OCI-M2 (cell line): Measurements from ENCODE around the gene NDRG2.
"Not testable (repeated sequence)": the region's sequence is repeated elsewhere in the genome, so short reads cannot be mapped to it uniquely, and the experiment has no call there.

ENCODE experiments used
- DNase-seq: peaks from one replicate; lab custom pipeline; 2025; ENCODE audit not compliant: unreplicated experiment; lab: John Stamatoyannopoulos, UW

NDRG2 gene

DNA sequence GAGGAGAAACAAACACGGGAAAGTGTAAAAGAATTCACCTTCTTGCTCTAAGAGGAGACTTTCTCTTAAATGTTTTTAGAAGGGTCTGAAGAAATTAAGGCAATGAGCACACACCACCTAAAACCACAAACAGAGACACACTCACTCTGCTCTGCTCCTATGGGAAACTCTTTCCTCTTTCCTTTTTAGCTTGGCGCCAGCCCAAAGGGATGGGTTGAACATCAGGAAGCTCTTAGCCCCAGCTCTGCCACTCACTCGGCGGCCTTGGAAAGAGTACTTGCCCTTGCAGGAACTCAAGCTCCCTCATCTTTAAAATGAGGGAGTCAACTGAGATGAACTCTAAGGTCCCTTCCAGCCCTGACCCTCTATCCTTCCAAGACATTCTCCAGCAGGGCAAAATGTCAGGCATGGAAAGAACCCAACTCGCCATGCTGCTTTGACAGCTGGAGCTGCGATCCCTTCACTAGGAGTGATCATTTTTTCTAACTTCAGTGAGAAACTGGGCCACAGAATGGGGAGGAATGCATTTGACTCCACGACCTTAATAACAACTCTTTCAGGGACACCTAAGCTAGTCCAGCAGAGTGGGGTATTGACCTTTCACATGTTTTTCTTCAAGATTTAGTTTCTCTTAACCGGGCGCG is 31.8 kb upstream of the NDRG2 start:
- DNase-seq, result no peak

- no peak for DNase-seq
Measured at GRCh38 chr14:21055432-21056117, 30.7 kb upstream of the NDRG2 start.

- no peak for DNase-seq
Measured at GRCh38 chr14:21054768-21055145, 29.9 kb upstream of the NDRG2 start.

DNA sequence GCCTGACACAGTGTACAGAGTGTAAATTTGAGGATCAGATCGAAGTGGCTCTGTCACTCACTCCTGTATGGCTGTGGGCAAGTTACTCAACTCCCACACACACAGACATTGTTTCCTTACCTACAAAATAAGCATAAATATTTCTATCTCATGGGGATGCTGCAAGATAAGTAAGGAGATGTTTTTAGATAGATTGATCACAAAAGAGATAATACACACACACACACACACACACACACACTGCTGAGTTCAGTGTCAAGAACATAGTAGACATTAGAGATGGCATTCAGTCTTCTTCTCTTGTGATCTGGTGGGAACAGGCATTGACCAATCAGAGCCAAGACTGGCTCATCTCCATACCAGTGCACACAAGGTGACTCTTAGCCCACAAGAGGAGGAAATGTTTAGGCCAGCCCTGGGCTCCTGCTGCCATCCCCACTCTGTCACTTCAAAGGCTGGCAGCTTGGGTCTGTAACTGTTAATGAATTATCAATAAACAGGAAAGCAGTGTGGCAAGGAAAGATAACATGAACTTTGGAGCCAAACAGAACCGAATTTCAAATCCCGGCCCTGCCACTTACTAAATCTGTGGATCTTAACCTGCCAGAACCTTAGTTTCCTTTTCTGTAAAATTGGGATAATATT is 29.4 kb upstream of the NDRG2 start:
- DNase-seq, result no peak

DNA sequence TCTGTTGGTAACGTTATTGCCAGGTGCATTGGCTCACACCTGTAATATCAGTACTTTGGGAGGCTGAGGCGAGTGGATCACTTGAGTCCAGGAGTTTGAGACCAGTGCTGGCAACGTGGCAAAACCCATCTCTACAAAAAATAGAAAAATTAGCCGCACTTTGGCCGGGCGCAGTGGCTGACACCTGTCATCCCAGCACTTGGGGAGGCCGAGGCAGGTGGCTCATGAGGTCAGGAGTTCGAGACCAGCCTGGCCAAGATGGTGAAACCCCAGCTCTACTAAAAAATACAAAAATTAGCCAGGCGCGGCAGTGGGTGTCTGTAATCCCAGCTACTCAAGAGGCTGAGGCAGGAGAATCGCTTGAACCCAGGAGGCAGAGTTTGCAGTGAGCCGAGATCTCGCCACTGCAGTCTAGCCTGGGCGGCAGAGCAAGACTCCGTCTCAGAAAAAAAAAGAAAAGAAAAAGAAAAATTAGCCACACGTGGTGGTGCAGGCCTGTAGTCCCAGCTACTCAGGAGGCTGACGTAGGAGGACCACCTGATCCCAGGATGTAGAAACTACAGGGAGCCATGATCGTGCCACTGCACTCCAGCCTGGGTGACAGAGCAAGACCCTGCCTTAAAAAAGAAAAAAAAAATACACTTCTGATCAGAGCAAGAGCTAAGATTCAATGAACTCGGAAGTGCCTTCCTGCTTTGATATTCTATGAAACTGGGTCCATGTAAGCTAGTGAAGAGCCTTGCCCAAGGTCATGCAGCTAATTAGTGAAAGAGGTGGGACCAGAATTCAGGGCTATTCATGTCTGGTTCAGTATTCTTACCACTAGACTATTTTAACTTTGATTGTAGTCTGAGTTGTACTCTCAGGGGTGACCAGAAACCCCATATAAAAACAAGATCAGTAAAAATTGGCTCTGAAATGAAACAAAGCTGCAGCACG is 28.6 kb upstream of the NDRG2 start:
- DNase-seq, result no peak

DNA sequence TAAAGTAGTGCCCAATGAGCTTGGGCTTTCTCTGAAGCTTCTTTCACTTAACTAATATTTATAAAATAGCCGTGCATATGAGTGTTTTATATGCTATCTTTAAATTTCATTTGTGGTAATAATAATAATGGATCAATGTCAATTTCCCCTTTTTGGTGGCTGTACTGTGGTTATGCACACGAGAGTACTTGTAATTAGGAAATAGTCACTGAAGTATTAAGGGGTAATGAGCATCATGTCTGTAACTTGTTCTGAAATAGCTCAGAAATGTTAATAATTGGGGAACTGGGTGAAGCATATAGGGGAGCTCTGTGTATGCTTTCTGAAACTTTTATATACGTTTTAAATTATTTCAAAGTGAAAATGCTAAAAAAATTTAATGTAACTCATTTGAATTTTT is 25.7 kb upstream of the NDRG2 start:
- DNase-seq, result no peak

DNA sequence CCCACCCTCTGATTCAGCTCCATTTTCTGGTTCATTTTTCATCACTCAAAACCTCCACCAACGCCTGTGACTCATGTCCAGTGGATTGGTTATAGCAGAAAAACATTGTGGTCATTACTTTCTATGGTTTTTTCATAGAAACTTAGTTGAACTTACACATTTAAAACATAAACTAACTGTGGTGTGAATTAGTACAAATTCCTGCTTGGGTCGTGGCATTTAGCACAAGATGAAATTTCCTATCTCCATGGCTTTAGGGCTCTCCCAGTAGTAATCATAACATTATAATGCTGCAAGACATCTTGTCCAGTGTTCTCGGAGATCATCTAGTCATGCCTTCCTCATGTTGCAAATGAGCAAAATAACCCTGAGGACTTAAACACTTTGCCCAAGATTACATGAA is 24.4 kb upstream of the NDRG2 start:
- no peak for DNase-seq

DNA sequence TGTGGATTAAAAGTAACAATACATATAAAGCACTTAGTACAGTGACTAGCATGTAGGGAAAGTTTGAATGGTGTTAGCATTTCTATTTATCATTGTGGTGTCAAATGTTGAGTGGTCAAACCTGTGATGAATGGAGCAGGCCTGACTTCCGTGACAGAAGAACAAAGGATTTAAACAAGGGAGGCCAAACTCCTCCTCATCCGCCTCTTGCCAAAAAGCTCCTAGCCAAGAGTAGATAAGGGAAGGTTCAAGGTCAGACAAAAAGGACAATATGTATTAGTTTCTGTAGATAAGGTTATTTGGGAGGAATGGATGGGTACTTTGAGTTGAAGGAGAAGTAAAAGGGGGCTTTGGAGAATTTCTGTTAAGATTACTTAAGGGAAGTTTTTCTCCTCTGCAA is 23.8 kb upstream of the NDRG2 start:
- DNase-seq, result no peak

DNA sequence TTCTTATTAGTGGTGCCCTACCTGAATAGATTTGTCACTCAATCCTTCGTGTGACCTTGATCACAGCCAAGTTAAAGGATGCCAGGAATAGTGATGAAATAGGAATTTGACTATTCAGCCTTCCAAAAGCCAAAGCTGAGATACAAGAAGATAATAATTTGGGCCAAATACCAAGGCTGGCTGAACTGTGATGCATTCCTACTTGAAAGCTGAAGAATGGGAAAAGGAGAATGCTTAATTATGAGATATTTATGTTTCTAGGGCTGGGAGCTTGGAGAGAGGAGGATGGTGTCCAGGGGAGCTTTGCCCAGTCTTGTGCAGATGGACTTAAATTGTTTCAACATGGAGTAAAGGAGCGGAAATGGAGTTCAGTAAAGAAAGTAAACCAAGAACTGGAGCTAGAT is 22.5 kb upstream of the NDRG2 start:
- DNase-seq, result no peak

DNA sequence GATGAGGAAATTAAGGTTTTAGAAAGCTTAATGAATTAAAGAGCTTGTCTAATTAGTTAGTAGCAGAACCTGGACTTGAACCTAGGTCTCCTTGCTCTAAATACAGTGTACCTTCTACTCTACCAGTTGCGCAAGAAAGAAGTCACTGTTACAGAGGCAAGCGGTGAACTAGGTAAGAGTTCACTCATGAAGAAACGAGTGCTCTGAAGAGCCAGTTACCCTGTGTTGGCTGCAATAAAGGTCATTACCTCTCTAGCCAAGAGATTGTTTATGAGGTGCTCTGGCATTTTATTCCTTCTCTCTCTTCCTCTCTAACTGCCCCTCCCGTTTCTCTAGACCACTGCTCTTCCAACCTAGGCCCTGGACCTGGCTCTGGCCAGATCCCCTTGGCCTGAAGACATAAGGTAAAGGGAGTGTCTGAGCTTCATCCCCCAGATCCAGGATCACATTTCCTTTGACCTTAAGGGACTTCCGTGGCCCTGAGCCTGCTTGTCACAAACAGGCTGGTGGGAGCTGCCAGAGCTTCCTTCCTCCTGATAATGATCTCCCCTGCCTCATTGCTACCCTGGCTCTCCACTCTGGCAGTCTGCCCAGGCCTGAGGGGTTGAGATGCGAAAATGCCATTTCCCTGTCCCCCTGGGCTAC is 19.2 kb upstream of the NDRG2 start:
- no peak for DNase-seq

GRCh38 chr14:21043387-21043973 is 18.6 kb upstream of the NDRG2 start:
- no peak for DNase-seq

DNA sequence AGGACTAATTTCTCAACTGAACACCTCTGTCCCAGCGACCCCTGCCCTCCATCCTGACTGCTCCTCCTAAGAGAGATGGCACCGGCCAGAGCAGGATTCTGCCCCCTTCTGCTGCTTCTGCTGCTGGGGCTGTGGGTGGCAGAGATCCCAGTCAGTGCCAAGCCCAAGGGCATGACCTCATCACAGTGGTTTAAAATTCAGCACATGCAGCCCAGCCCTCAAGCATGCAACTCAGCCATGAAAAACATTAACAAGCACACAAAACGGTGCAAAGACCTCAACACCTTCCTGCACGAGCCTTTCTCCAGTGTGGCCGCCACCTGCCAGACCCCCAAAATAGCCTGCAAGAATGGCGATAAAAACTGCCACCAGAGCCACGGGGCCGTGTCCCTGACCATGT is 18.1 kb upstream of the NDRG2 start:
- DNase-seq, result no peak

- DNase-seq, result no peak
Measured at GRCh38 chr14:21041676-21042433, 17.0 kb upstream of the NDRG2 start, which contains the start of gene RNASE7. RNASE7 (plus strand) TSS chr14:21042362; CDS start chr14:21042993, 631 bp downstream.

- not testable (repeated sequence) for DNase-seq
Measured at GRCh38 chr14:21040941-21041340, 16.1 kb upstream of the NDRG2 start.

GRCh38 chr14:21040370-21040925 is 15.6 kb upstream of the NDRG2 start:
- no peak for DNase-seq

- peak; percentile 31 for DNase-seq
Measured at GRCh38 chr14:21039585-21040369, 14.9 kb upstream of the NDRG2 start.

- no peak for DNase-seq
Measured at GRCh38 chr14:21038441-21039422, 13.9 kb upstream of the NDRG2 start.
